GM18868 (cell line): ENCODE data around the gene APC2.
"Not testable (repeated sequence)": the region's sequence is repeated elsewhere in the genome, so short reads cannot be mapped to it uniquely, and the experiment has no call there.

Experiments used
- ATAC-seq: cut with Tn5 transposase; IDR thresholded peaks from one replicate; pipeline ENCODE4 v1.9.1; 2021; ENCODE audit warnings: mild to moderate bottlenecking, moderate library complexity; ENCODE audit not compliant: unreplicated experiment

The APC2 gene

GRCh38 chr19:1429750-1430149 lies 20.2 kb upstream of the APC2 start:
- ATAC-seq = no peak

- ATAC-seq = no peak
Measured at GRCh38 chr19:1430246-1430645, 19.7 kb upstream of the APC2 start.

GRCh38 chr19:1431759-1432506 lies 18.0 kb upstream of the APC2 start:
- ATAC-seq = no peak

DNA sequence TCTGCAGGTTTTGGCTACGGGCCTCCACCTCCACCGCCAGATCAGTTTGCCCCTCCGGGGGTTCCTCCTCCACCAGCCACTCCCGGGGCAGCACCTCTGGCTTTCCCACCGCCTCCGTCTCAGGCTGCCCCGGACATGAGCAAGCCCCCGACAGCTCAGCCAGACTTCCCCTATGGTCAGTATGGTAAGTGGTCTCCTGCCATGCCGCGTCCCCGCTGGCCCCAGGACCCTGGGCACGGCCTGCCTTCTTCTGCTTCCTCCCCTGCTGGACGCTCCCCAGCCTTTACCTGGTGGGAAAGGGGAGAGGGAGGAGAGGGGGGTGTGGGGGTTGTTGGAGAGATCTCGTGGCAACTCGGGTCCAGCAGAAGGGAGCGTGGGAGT lies 17.4 kb upstream of the APC2 start:
- ATAC-seq = no peak

- ATAC-seq = no peak
Measured at GRCh38 chr19:1433119-1434039, 16.5 kb upstream of the APC2 start.

DNA sequence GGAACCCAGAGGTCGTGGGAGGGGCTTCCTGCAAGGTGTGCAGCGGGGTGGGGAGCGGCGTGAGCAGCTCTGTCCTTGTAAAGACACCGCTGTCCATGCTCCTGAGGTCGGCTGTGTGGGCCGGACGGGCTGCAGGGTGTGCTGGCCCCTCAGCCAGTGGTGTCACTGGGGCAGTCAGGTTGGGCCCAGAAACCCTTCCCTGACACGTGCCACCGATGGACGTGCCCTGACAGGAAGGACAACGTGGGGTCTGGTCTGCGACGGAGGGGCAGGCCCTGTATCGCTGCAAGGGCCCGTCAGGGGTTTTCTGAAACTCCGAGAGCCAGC lies 15.9 kb upstream of the APC2 start:
- no peak for ATAC-seq

DNA sequence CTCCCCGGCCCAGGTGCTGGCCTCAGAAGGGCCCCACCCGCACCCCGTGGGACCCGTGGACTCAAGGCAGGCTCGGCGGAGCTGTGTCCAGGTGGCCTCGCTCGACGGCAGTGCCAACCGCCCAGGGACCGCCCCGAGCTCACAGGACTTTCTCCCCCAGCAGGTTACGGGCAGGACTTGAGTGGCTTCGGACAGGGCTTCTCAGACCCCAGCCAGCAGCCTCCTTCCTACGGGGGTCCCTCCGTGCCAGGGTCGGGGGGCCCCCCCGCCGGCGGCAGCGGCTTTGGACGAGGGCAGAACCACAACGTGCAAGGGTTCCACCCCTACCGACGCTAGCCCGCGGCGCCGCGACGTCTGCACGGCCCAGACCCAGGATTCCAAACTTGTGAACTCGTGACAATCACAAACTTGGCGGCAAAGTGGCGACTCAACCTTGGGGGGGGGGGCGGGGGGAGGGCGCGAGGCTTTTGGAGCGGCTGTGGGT lies 15.3 kb upstream of the APC2 start:
- ATAC-seq = no peak

DNA sequence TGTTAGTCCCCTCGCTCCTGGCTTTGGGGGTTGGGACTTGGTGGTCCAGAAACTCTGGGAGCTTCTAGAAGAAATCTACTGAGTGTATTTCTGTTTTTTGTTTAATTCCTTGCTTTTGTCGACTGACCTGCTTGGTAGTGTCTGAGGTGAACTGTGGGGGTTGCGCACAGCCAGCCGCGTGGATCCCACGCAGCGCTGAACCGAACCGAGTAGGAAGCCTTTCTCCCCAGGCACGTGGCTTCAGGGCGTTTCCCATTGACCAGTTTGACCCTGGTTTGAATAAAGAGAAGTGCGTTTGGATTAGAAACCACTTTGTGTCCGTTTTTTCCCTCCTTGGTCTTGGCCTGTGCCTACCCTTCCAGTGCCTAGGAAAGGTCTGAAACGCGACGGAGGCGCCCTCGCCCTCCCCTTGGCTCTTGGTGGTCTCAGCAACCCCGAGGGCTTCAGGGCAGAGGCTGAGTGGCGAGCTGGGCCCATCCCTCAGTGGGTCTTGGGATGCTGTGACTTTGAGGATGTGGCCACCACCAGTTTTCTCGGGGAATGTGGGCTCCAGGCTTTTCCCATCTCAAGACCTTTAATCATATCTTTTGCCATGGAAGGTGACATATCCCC lies 14.4 kb upstream of the APC2 start:
- no peak for ATAC-seq

GRCh38 chr19:1437609-1438008 lies 12.3 kb upstream of the APC2 start:
- ATAC-seq = no peak

- ATAC-seq = peak; percentile 75
Measured at GRCh38 chr19:1438035-1438932, 11.6 kb upstream of the APC2 start, which contains the start of gene RPS15. TSS of gene RPS15 (plus strand) at chr19:1438396. CDS start at chr19:1438426, 30 bp downstream.

GRCh38 chr19:1438933-1439354 lies 11.0 kb upstream of the APC2 start:
- ATAC-seq = no peak

DNA sequence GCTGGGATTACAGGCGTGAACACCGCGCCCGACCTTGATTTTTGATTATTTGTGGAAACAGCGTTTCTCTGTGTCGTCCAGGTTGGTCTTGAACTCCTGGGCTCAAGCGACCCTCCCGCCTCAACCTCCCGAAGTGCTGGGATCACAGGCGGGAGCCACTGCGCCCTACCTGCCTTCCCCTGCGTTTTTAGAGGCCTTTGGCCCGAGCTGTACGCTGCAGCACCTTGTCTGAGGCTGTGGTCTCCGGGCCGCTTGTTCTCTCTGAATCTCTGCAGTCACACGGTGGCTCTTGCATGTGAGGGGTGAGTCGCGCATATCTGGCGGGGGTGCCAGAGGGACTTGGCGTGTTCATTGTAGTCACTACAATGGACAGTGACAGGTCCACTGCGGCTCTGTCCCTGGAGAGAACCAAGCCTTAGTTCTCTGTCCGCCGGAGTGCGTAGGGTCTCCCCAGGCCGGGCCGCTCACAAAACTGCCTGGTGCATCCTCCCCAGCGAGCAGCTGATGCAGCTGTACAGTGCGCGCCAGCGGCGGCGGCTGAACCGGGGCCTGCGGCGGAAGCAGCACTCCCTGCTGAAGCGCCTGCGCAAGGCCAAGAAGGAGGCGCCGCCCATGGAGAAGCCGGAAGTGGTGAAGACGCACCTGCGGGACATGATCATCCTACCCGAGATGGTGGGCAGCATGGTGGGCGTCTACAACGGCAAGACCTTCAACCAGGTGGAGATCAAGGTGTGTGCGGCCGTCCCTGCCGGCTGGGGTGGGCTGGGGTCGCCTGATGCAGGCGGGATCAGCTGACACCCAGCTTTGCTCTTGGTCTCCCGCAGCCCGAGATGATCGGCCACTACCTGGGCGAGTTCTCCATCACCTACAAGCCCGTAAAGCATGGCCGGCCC lies 10.2 kb upstream of the APC2 start:
- not testable (repeated sequence) for ATAC-seq

- no peak for ATAC-seq
Measured at GRCh38 chr19:1440418-1440801, 9.5 kb upstream of the APC2 start.

DNA sequence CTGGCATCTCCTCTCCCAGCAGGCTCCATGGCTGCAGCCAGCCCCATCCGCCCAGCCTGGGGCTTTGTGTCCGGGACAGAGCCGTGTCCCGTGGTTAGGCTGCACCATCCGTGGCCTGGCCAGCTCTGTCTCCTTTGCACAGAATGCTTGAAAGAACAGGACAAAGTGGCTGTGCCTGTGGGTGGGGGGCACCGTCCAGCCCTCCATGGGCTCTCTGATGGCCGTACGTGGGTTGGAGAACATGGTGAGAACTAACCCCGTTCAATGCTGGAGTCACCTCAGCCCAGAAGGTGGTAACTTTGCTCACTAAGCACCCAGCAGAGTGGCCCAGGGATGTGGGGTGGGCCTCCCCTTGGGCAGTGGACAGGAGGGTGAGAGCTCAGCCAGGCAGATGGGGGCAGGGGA lies 8.9 kb upstream of the APC2 start:
- ATAC-seq = no peak

DNA sequence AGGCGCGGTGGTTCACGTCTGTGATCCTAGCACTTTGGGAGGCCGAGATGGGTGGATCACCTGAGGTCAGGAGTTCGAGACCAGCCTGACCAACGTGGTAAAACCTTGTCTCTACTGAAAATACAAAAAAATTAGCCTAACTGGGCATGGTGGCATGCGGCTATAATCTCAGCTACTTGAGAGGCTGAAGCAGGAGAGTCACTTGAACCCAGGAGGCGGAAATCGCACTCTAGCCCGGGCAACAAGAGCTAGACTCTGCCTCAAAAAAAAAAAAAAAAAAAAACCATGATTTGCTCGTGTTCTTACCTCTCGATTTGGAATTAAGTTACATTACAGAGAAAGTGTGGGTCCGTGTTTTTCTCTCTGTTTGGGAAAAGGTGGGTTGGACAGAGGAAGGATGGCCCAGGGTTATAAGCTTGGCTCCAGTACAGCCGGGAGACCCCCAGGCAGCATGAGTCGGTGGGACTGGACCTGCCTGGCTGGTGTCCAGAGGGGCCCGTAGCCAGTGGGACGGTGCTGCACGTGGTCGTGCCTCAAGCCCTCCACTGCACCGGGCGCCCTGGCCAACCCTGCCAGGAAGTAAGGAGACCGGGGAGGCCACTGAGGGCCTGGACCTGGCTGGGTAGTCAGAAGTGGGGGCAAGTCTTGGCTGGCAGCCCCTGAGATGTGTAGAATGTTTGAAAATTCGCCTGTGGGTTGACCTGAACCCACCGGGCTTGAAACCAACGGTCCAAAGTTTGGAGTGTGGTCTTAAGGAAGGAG lies 8.1 kb upstream of the APC2 start:
- ATAC-seq = no peak

GRCh38 chr19:1445185-1445931 lies 4.6 kb upstream of the APC2 start:
- ATAC-seq = peak; percentile 58

GRCh38 chr19:1445932-1446712 lies 3.8 kb upstream of the APC2 start:
- no peak for ATAC-seq
